Kidney glomerular epithelial cell (primary cell): ENCODE measurements around the gene LRP1B.

Source experiments
- DNase-seq: peaks from one replicate; lab custom pipeline; 2025; lab: John Stamatoyannopoulos, UW

The LRP1B gene

GRCh38 chr2:140808211-140808610 is 1322.6 kb downstream of the LRP1B start:
- no peak for DNase-seq

GRCh38 chr2:140804700-140805260 is 1326.0 kb downstream of the LRP1B start:
- DNase-seq = no peak

- DNase-seq = no peak
Measured at GRCh38 chr2:140801311-140801710, 1329.5 kb downstream of the LRP1B start.

- no peak for DNase-seq
Measured at GRCh38 chr2:140797718-140798117, 1333.1 kb downstream of the LRP1B start.

GRCh38 chr2:140791802-140792201 is 1339.0 kb downstream of the LRP1B start:
- DNase-seq = no peak

- no peak for DNase-seq
Measured at GRCh38 chr2:140786585-140786984, 1344.2 kb downstream of the LRP1B start.

GRCh38 chr2:140775411-140775810 is 1355.4 kb downstream of the LRP1B start:
- no peak for DNase-seq

GRCh38 chr2:140770645-140771044 is 1360.2 kb downstream of the LRP1B start:
- no peak for DNase-seq

- DNase-seq = no peak
Measured at GRCh38 chr2:140761807-140762206, 1369.0 kb downstream of the LRP1B start.

GRCh38 chr2:140759426-140760156 is 1371.2 kb downstream of the LRP1B start:
- DNase-seq = no peak

GRCh38 chr2:140747665-140748064 is 1383.2 kb downstream of the LRP1B start:
- DNase-seq = no peak

GRCh38 chr2:140747090-140747489 is 1383.7 kb downstream of the LRP1B start:
- no peak for DNase-seq

- DNase-seq = no peak
Measured at GRCh38 chr2:140744379-140744778, 1386.4 kb downstream of the LRP1B start.

- no peak for DNase-seq
Measured at GRCh38 chr2:140737006-140737405, 1393.8 kb downstream of the LRP1B start.

GRCh38 chr2:140734992-140735391 is 1395.8 kb downstream of the LRP1B start:
- no peak for DNase-seq

GRCh38 chr2:140718999-140719398 is 1411.8 kb downstream of the LRP1B start:
- DNase-seq = no peak

- DNase-seq = no peak
Measured at GRCh38 chr2:140717481-140717880, 1413.3 kb downstream of the LRP1B start.

GRCh38 chr2:140714586-140714985 is 1416.2 kb downstream of the LRP1B start:
- no peak for DNase-seq

- no peak for DNase-seq
Measured at GRCh38 chr2:140711867-140712266, 1418.9 kb downstream of the LRP1B start.

- DNase-seq = no peak
Measured at GRCh38 chr2:140701726-140702125, 1429.1 kb downstream of the LRP1B start.

- DNase-seq = no peak
Measured at GRCh38 chr2:140698636-140699035, 1432.2 kb downstream of the LRP1B start.

- no peak for DNase-seq
Measured at GRCh38 chr2:140696449-140696848, 1434.4 kb downstream of the LRP1B start.

- no peak for DNase-seq
Measured at GRCh38 chr2:140695155-140695554, 1435.7 kb downstream of the LRP1B start.

- no peak for DNase-seq
Measured at GRCh38 chr2:140687825-140688224, 1443.0 kb downstream of the LRP1B start.
